Erythroblast (primary cell): Measurements from ENCODE around the gene RPL10A.

ENCODE experiments used
- DNase-seq, 2 experiments: peaks; one replicate each; lab custom pipeline; 2025; lab: John Stamatoyannopoulos, UW
- GATA1 ChIP-seq: IDR thresholded peaks from 2 replicates; pipeline ENCODE4 v1.6.1; 2011; ENCODE audit warnings: low read depth, mild to moderate bottlenecking, control low read depth, low read length, moderate library complexity
- POLR2A ChIP-seq: IDR thresholded peaks from 2 replicates; pipeline ENCODE4 v1.6.1; 2011; ENCODE audit warnings: mild to moderate bottlenecking, low read length

The RPL10A gene

GRCh38 chr6:35475573-35475972 is 7.4 kb downstream of the RPL10A start:
- no peak for TF ChIP-seq GATA1
- TF ChIP-seq POLR2A = no peak
- DNase-seq = no peak

- no peak for TF ChIP-seq GATA1
- TF ChIP-seq POLR2A = no peak
- DNase-seq = no peak
Observed at GRCh38 chr6:35476004-35476403, 7.8 kb downstream of the RPL10A start.

DNA sequence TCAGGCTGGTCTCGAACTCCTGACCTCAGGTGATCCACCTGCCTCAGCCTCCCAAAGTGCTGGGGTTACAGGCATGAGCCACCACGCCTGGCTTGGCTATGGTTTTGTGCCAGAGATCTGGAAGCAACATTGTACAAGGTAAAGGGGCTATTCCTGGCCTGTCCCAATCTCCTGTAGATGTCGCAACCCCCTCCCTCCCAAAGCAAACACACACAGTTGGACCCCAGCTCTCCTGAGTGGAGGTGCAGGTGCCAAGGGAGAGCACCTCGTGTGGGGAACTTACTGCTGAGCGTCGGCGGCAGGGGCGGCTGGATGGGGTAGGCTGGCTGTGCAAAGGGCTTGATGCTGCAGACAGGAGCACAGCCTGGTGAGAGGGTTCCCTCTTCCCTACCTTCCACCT is 8.8 kb downstream of the RPL10A start:
- no peak for TF ChIP-seq POLR2A
- no peak for TF ChIP-seq GATA1
- DNase-seq = no peak

GRCh38 chr6:35477551-35478179 is 9.5 kb downstream of the RPL10A start:
- no peak for DNase-seq

DNA sequence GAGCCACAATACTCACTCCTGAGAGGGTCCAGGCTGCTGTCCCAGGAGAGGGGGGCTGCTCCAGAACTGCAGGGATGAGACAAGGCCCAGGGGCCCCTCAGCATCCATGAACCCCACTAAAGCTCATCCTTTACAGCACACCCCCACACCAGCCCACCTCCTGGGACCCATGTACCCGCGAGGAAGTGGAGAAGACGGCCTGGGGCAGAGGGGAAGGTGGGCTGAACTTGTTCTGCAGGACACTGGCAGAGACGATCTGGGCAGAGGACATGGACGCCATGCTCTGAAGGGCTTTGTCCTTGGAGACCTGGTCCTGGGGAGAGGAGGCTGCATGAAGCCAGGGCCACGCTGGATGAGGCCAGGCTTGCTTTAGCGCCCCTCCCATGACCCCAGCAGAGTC is 10.1 kb downstream of the RPL10A start:
- TF ChIP-seq GATA1 = no peak
- no peak for TF ChIP-seq POLR2A
- no peak for DNase-seq

More at GRCh38 chr6:35477551-35478179, 9.5 kb downstream of the RPL10A start:
- TF ChIP-seq POLR2A = no peak
- TF ChIP-seq GATA1 = no peak

GRCh38 chr6:35480176-35480575 is 12.0 kb downstream of the RPL10A start:
- no peak for DNase-seq
- TF ChIP-seq GATA1 = no peak
- no peak for TF ChIP-seq POLR2A

DNA sequence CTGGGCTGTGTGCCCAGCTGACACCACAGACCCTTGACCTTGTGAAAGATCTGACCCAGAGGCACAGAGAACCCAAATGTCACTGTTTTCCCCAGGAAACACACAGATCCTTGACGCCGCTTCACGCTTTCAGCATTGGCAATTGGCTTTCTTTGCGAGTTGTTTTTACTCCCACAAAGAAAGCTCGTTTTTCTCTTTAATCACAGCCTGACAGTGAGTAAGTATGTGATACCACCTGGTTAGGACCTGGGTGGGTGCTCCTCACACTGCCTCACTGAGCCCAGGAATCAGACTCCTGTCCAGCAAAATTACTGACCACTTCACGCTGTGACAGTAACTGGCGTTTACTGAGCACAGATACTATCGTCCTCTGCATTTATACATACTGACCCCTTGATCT is 13.0 kb downstream of the RPL10A start:
- DNase-seq = no peak
- TF ChIP-seq GATA1 = no peak
- no peak for TF ChIP-seq POLR2A

- DNase-seq = no peak
- no peak for TF ChIP-seq GATA1
- TF ChIP-seq POLR2A = no peak
Observed at GRCh38 chr6:35483062-35483461, 14.9 kb downstream of the RPL10A start.

DNA sequence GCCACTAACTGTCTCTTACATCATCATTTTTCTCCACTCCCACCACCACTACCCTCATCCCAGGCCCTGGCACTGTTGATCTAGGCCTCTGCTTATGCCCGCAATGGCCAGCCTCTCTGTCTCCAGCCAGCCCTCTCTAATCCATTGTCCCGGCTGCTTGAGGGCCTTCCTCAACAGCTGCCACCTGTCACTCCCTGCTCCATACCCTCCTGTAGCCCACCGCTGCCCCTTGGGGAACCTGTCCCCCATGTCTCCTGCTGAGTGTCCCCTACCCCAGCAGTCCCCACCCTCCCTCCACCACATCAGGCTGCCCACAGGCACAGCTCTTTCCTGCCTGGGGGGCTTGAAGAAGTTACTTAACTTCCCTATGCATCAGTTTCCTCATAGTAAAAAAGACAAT is 15.3 kb downstream of the RPL10A start:
- no peak for DNase-seq
- TF ChIP-seq GATA1 (no peak), POLR2A (no peak)

DNA sequence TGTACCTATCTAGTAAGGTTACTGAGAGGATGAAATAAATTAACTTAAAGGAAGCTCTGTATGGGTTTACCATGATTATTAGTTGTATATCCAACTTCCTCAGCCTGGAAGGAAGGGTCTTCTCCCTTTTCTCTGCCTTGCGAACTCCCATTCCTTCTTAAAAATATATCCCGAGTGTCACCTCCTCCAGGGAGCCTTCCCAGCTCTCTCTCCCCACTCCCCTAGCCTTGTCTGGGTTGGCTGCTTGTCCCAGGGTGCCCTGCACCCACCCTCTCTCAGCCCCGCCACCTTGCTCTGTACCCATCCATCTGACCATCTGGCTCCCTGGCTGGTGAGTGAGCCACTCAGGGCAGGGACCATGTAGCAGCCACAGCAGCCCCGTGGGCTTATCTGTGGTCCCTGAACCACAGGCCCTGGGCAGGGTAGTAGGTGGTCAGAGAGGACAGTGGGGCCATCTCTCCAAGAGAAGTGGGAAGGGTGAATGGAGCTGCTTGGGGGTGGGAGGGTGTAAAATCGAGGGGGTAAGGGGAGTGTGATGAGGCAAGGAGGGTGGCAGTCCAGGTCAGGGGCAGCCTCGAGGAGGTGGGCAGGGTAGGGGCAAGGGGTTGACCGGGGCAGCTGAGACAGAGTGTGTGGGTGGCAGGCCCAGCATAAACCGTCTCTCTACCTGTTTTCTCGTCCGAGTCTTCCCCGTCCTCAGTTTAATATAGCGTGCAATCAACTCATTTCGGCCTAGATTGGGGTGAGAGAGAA is 15.9 kb downstream of the RPL10A start:
- no peak for TF ChIP-seq GATA1
- TF ChIP-seq POLR2A = no peak

GRCh38 chr6:35484921-35485392 is 16.8 kb downstream of the RPL10A start:
- TF ChIP-seq GATA1 (no peak), POLR2A (no peak)
- no peak for DNase-seq

More for the DNA sequence above, 15.9 kb downstream of the RPL10A start:
- DNase-seq = no peak

DNA sequence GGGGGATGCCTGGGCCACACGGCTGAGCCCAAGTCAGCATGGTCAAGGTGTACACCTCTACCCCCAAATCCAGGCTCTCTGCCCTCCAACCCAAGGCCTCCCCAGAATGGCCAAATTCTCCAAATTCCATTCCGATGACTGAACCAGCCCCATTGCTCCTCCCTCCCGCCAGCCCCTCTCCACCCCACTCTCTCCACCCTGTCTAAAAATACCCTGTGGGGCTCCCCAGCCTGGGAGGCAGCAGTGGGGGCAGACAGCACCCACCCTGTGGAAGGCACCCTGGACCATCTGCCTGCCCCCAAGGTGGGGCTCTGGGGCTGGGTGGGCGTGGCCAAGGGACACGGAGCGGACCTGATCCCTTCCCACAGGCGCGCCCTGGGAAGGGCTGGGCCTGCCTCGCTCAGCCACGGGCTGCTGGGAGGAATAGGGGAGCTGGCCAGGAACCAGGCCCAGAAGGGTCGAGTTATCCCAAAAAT is 17.2 kb downstream of the RPL10A start:
- TF ChIP-seq GATA1 = no peak
- TF ChIP-seq POLR2A = no peak
- no peak for DNase-seq

DNA sequence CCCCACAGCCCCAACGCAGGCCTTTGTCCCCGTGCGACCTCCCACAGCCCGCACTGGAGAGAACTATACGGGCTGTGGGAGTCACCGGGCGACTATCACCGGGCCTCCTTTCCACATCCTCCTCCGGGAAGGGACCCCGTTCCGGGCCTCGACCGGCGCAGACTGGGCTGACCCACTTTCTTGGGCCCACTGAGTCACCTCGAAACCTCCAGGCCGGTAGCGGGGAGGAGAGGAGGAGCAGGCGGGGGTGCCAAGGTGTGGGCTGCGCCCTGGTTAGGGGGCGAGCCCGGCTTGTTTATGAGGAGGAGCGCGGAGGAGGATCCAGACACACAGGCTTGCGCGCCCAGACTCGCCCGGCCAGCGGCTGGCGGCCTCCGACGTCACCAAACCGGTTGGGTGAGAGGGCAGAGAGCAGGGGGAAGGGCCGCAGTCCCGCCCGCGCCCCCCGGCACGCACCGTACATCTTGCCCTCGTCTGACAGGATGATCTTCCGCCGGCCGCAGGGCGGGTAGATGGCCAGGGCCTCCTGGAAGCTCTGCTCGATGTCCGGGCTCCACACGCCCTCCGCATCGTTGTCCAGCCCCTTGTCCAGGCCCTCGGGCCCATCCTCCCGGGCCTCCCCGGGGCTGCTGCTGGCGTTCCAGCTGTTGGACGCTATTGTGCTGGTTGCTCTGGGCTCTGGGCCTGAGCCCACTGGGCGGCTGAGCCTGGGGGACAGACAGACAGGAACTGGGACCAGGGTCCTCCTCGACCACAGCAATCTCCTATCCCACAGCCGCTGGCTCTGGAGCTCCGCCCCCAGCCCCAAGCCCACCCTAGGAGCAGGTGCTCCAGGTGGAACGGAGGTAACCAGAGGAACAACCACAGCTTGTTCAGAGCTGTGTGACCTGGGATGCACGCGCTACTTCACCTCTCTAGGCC is 18.1 kb downstream of the RPL10A start:
- TF ChIP-seq POLR2A = no peak
- no peak for TF ChIP-seq GATA1
- DNase-seq = no peak
